ENCODE results near the gene GREB1L. TPM values are rescaled to one million over a fixed set of nuclear protein-coding genes. Genes with fewer than 3 reads are reported as not detected.

GREB1L gene
- total and polyA plus RNA-seq, 2 donors (not counting 3 experiments of a cell fraction or from before 2014, with no cell fraction given) = 0.22 to 0.41 TPM

GRCh38 chr18:21546423-21546822, 304.4 kb downstream of the GREB1L start:
- DNase-seq (ENCODE audit: low read depth, low spot score) (no peak), FAIRE-seq (no peak)
- no TSS peak for BruUV-seq (replicated peaks)
- Histone ChIP-seq H3K27ac (ENCODE audit: insufficient read depth, low read depth, low read length) (no peak overlapping the region), H3K9me3 (replicated peaks; ENCODE audit: control insufficient read depth, insufficient read depth, low read length) (no peaks in the 10 kb centered on the region), H3K79me2 (ENCODE audit: control insufficient read depth, insufficient read depth, low read length) (no peaks in the 10 kb centered on the region), H3K9ac (replicated peaks; ENCODE audit: extremely low read depth, insufficient read depth, low read length) (no peak overlapping the region), H3K4me3 (replicated peaks in 1 of 3; ENCODE audit: insufficient read depth in 1 of 3, low read depth in 1 of 3, low read length in 3 of 3) (no peak overlapping the region), H3K4me1 (ENCODE audit: control insufficient read depth, extremely low read depth, insufficient read depth, low read length) (no peaks in the 10 kb centered on the region), H3K27me3 (ENCODE audit: control insufficient read depth in 2 of 2, insufficient read depth in 2 of 2, low read length in 2 of 2) (no peaks in the 10 kb centered on the region), H4K20me1 (replicated peaks; ENCODE audit: control insufficient read depth, extremely low read depth, insufficient read depth, low read length) (no peaks in the 10 kb centered on the region), H3K9me1 (replicated peaks; ENCODE audit: control insufficient read depth, extremely low read depth, insufficient read depth, low read length) (no peaks in the 10 kb centered on the region), H3K4me2 (ENCODE audit: insufficient read depth, low read length) (no peak overlapping the region), H2AFZ (ENCODE audit: low read depth, low read length) (no peak overlapping the region), H3K36me3 (ENCODE audit: control insufficient read depth in 2 of 2, extremely low read depth in 1 of 2, insufficient read depth in 2 of 2, low read length in 2 of 2) (peaks cover 0 to under 1% of the 10 kb centered on the region in 2 experiments)
- dilution Hi-C loops (cut with MboI; ENCODE audit: extremely low pct_ligation_motif_present, low sequenced_read_pairs) = no loop called here
- intact Hi-C loops (cut with micrococcal nuclease) = no loop called here
- TF ChIP-seq MYC (IDR thresholded peaks at IDR 0.05; ENCODE audit: low read depth, low read length) = no peak
- no peak for TF ChIP-seq EZH2 (IDR thresholded peaks at IDR 0.05; ENCODE audit: borderline replicate concordance, low read depth, low read length, severe bottlenecking)
- TF ChIP-seq POLR2A (IDR thresholded peaks at IDR 0.05; ENCODE audit: low read depth, low read length) = no peak
- TF ChIP-seq JUN (IDR thresholded peaks at IDR 0.05; ENCODE audit: borderline replicate concordance, insufficient read depth, insufficient read length, low read depth) = no peak
- TF ChIP-seq MAX (IDR thresholded peaks at IDR 0.05; ENCODE audit: insufficient read depth, insufficient read length) = no peak
- TF ChIP-seq FOS (IDR thresholded peaks at IDR 0.05; ENCODE audit: borderline replicate concordance, insufficient read depth, low read length) = no peak
- no peak for TF ChIP-seq POLR2AphosphoS5 (IDR thresholded peaks at IDR 0.05; ENCODE audit: insufficient read depth, low read depth, low read length)
- CTCF ChIA-PET = no interaction called here
- POLR2A ChIA-PET = no interaction called here

- Histone ChIP-seq H3K36me3 (ENCODE audit: control insufficient read depth in 2 of 2, extremely low read depth in 1 of 2, insufficient read depth in 2 of 2, low read length in 2 of 2) (peaks cover 2% of the 10 kb centered on the region in 2 experiments), H3K4me3 (replicated peaks in 1 of 3; ENCODE audit: insufficient read depth in 1 of 3, low read depth in 1 of 3, low read length in 3 of 3) (no peak overlapping the region), H2AFZ (ENCODE audit: low read depth, low read length) (no peak overlapping the region), H4K20me1 (replicated peaks; ENCODE audit: control insufficient read depth, extremely low read depth, insufficient read depth, low read length) (no peaks in the 10 kb centered on the region), H3K4me1 (ENCODE audit: control insufficient read depth, extremely low read depth, insufficient read depth, low read length) (no peaks in the 10 kb centered on the region), H3K79me2 (ENCODE audit: control insufficient read depth, insufficient read depth, low read length) (no peaks in the 10 kb centered on the region), H3K9me1 (replicated peaks; ENCODE audit: control insufficient read depth, extremely low read depth, insufficient read depth, low read length) (no peaks in the 10 kb centered on the region), H3K27me3 (ENCODE audit: control insufficient read depth in 2 of 2, insufficient read depth in 2 of 2, low read length in 2 of 2) (no peaks in the 10 kb centered on the region), H3K9me3 (replicated peaks; ENCODE audit: control insufficient read depth, insufficient read depth, low read length) (no peaks in the 10 kb centered on the region), H3K4me2 (ENCODE audit: insufficient read depth, low read length) (no peak overlapping the region), H3K27ac (ENCODE audit: insufficient read depth, low read depth, low read length) (no peak overlapping the region), H3K9ac (replicated peaks; ENCODE audit: extremely low read depth, insufficient read depth, low read length) (no peak overlapping the region)
- no peak for TF ChIP-seq FOS (IDR thresholded peaks at IDR 0.05; ENCODE audit: borderline replicate concordance, insufficient read depth, low read length)
- POLR2A ChIA-PET = no interaction called here
- DNase-seq (ENCODE audit: low read depth, low spot score) (no peak), FAIRE-seq (no peak)
- dilution Hi-C loops (cut with MboI; ENCODE audit: extremely low pct_ligation_motif_present, low sequenced_read_pairs) (no loop called here), intact Hi-C loops (cut with micrococcal nuclease) (no loop called here)
- CTCF ChIA-PET = interaction anchor here (0.6 to 1.0 kb wide), 3 partner anchors 9 to 62 kb away, joined by 3 read pairs; no protein-coding TSS in a partner anchor
- no TSS peak for BruUV-seq (replicated peaks)
These were observed 306.6 kb downstream of the GREB1L start for GRCh38 chr18:21548647-21549046.
